ENCODE measurements around the gene FIS1. TPM values are rescaled to one million over a fixed set of nuclear protein-coding genes. Genes with fewer than 3 reads are reported as not detected.
A peak's percentile ranks its signal among the peaks of the same experiment; 100 is the strongest.

The FIS1 gene
- polyA plus RNA-seq, 6 donors from 2014 or later: 221 to 266 (median 244) TPM

DNA sequence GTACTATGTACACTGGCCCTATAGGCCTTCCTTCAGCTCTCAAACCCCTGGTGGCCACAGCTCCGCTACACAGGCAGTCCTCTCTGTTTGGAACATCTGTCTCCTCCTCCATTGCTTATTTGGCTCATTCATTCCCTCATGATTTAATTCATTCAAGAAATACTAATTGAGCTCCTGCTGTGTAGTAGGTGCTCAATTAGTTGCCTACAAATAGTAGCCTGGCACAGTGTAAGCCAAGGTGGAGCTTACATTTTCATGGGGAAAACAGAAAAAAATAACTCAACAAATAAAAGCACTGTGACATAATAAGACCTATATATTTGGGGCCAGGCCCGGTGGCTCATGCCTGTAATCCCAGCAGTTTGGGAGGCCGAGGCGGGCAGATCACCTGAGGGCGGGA lies 3.4 kb upstream of the FIS1 start:
- H3K27ac Mint-ChIP-seq: no peak overlapping the region
- peaks cover 35 to 64% (median 52%) of the 10 kb centered on the region in 3 donors for H3K4me1 Mint-ChIP-seq

DNA sequence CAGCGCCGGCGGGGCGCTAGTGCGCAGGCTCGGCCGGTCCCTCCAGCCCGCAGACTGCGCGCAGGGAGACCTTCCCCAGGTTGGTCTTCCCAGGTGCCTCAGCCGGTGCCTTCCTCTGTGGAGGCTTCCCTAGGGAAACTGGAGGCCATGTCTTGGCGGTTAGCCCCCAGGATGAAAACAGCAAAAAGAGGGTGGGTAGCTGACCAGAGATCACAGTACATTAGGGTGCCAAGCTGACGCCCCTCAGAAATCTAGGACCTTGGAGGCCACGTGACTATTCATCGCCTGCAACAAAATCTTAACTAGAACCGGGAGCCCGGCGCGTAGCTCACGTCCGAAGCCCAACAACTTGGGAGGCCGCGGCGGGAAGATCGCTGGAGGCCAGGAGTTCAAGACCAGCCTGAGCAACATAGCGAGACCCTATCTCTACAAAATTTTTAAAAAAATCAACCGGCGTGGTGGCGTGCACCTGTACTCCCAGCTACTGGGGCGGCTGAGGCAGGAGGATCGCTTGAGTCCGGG lies 327 bp upstream of the FIS1 start:
- Mint-ChIP-seq H3K36me3 (no peaks in the 10 kb centered on the region), H3K27ac (peak overlapping the region in 5 of 6 donors; percentile 89 to 98 (median 95)), H3K4me3 (peak overlapping the region; percentile 92 to 99 (median 98)), H3K27me3 (no peaks in the 10 kb centered on the region), H3K4me1 (peaks cover 31 to 58% (median 33%) of the 10 kb centered on the region in 3 donors), H3K9me3 (no peaks in the 10 kb centered on the region)
- ATAC-seq (ENCODE audit: low read depth in 2 of 2): no peak
- DNase-seq: no peak

More for the DNA sequence above, 3.4 kb upstream of the FIS1 start:
- no peaks in the 10 kb centered on the region for H3K27me3 Mint-ChIP-seq
- DNase-seq (no peak), ATAC-seq (ENCODE audit: low read depth in 2 of 2) (no peak)
- H3K36me3 Mint-ChIP-seq: peaks cover 6% of the 10 kb centered on the region in 2 donors
- H3K9me3 Mint-ChIP-seq: no peaks in the 10 kb centered on the region
- peak overlapping the region in 3 of 8 donors; percentile 15 to 84 (median 56) for H3K4me3 Mint-ChIP-seq

DNA sequence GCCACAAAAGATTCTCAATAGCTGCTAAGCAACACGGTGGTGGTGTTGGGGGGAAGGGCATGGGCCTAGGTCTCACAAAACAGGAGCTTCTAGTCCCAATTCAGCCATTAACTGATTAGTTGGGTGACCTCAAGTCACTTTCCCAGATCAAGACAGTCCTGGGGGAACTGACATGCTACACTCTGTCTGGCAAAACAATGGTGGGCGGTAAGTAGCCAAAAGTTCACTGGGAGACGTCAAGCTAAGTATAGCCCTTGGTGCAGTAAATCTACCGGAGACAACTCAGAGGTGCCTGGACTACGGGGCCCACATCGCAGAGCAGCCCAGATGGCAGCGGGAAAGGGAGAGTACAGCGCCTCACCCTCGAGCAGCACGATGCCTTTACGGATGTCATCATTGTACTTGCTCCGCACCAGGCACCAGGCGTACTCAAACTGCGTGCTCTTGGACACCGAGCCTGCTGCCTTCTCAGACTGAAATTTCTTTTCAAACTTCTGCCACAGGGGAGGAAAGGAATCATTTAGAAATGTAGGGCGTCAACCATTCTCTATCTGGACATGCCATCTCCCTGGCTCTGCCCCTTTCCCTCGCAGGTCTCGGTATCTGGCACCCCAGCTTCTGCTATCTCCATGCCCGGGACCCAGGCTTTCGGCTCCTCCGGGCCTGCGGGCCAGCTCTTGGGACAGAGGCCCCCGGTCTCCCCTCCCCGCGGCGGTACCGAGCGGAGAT lies 1.1 kb downstream of the FIS1 start:
- H3K9me3 Mint-ChIP-seq: no peaks in the 10 kb centered on the region
- no peaks in the 10 kb centered on the region for H3K27me3 Mint-ChIP-seq
- DNase-seq: no peak
- H3K36me3 Mint-ChIP-seq: no peaks in the 10 kb centered on the region
- H3K4me1 Mint-ChIP-seq: peaks cover 26 to 50% (median 28%) of the 10 kb centered on the region in 3 donors
- peak overlapping the region; percentile 92 to 99 (median 98) for H3K4me3 Mint-ChIP-seq
- peak overlapping the region in 5 of 6 donors; percentile 89 to 98 (median 95) for H3K27ac Mint-ChIP-seq
- ATAC-seq (ENCODE audit: low read depth in 2 of 2): no peak

DNA sequence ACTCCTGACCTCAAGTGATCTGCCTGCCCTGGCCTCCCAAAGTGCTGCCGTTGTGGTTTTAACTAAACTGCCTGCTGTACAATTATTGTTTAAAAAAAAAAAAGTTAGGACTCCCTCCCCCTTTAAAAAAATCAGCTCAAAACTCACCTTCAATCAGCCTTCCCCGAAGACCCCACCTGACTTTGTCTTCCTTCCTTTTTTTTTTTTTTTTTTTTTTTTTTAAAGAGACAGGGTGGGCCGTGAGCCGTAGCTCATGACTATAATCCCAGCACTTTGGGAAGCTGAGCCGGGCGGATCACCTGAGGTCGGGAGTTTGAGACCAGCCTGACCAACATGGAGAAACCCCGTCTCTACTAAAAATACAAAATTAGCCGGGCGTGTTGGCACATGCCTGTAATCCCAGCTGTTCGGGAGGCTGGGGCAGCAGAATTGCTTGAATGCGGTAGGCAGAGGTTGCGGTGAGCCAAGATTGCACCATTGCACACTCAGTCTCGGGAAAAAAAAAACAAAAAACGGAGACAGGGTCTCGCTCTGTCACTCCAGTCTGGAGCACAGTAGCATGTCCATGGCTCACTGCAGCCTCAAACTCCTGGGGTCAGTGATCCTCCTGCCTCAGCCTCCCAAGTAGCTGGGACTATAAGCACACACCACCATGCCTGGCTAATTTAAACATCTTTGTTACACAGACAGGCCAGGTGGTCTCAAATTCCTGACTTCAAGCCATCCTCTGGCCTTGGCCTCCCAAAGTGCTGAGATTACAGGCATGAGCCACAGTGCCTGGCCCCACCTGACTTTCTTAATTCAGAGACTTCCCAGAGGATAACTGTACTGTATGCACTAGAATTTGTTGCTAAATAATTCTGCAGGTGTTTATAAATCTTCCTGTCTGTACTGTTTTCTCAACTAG lies 3.2 kb downstream of the FIS1 start:
- ATAC-seq (ENCODE audit: low read depth in 2 of 2) (no peak), DNase-seq (no peak)
- H3K9me3 Mint-ChIP-seq: no peaks in the 10 kb centered on the region
- no peak overlapping the region for H3K27ac Mint-ChIP-seq
- H3K27me3 Mint-ChIP-seq: no peaks in the 10 kb centered on the region
- H3K36me3 Mint-ChIP-seq: no peaks in the 10 kb centered on the region
- H3K4me1 Mint-ChIP-seq: peaks cover 23 to 47% (median 24%) of the 10 kb centered on the region in 3 donors
- peak overlapping the region in 4 of 8 donors; percentile 25 to 52 (median 47) for H3K4me3 Mint-ChIP-seq

DNA sequence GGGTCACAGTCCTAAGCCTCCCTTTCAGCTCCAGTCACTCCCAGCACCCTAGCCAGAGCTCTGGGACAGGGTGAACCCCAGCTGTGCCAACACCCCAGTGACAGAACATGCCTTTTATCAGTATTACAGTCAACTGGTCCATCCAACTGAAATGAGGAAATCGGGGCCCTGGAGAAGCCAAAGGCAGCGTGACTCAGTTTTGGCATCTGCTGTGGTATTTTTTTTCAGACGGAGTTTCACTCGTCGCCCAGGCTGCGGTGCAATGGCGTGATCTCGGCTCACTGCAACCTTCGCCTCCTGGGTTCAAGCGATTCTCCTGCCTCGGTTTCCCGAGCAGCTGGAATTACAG lies 3.9 kb downstream of the FIS1 start:
- DNase-seq (no peak), ATAC-seq (ENCODE audit: low read depth in 2 of 2) (no peak)
- no peaks in the 10 kb centered on the region for H3K9me3 Mint-ChIP-seq
- H3K27ac Mint-ChIP-seq: no peak overlapping the region
- no peaks in the 10 kb centered on the region for H3K27me3 Mint-ChIP-seq
- peaks cover 23 to 47% (median 24%) of the 10 kb centered on the region in 3 donors for H3K4me1 Mint-ChIP-seq
- peak overlapping the region in 1 of 8 donors; percentile 45 for H3K4me3 Mint-ChIP-seq
- H3K36me3 Mint-ChIP-seq: no peaks in the 10 kb centered on the region

DNA sequence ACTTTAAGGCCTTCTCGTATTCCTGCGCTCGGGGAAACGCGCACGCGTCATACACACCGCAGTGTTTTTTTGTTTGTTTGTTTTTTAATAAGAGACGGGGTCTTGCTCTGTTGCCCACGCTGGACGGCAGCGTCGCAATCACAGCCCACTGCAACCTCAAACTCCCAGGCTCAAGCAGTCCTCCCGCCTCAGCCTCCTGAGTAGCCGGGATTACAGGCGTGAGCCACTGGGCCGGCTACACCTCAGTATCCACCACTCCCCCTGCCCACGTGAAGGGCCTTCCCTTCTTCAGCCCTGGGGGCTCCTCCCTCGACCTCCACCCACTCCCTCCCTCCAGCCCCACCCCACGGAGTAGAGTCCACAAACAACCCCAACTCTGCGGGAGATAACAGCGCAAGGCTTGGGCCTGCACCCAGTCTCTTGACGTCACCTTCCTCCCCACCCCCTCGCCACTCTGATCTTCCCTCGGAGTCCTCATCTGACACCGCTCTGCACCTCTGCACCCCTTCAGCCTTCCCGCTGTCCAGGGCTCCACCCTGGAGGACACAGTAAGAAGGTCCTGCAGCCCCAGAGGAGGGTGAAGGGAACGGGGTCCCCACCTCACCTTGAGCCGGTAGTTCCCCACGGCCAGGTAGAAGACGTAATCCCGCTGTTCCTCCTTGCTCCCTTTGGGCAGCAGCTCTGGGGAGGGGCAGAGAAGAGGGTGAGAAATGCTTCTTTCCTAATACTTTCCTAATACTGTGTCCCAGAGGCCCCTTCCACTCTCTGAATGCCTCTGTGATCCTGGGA lies 4.5 kb downstream of the FIS1 start:
- no peak for DNase-seq
- Mint-ChIP-seq H3K36me3 (no peaks in the 10 kb centered on the region), H3K27me3 (no peaks in the 10 kb centered on the region), H3K9me3 (no peaks in the 10 kb centered on the region), H3K4me3 (peak overlapping the region in 1 of 8 donors; percentile 16), H3K4me1 (peaks cover 18 to 42% (median 19%) of the 10 kb centered on the region in 3 donors), H3K27ac (no peak overlapping the region)
- ATAC-seq (ENCODE audit: low read depth in 2 of 2): no peak

DNA sequence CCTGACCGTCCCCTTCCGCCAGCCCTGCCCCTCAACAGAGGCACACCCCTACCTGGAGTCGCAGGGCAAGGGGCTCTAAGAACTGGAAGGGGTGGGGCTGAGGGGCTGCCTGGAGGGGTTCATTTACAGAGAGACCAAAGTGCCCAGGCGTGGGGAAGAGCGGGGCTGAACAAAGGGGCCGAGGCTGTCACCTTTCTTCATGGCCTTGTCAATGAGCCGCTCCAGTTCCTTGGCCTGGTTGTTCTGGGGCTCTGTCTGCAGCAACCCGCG lies 5.0 kb downstream of the FIS1 start:
- ATAC-seq (ENCODE audit: low read depth in 2 of 2) (no peak), DNase-seq (no peak)
- H3K9me3 Mint-ChIP-seq: no peaks in the 10 kb centered on the region
- no peak overlapping the region for H3K4me3 Mint-ChIP-seq
- peaks cover 14 to 36% (median 16%) of the 10 kb centered on the region in 3 donors for H3K4me1 Mint-ChIP-seq
- no peaks in the 10 kb centered on the region for H3K36me3 Mint-ChIP-seq
- no peak overlapping the region for H3K27ac Mint-ChIP-seq
- no peaks in the 10 kb centered on the region for H3K27me3 Mint-ChIP-seq

DNA sequence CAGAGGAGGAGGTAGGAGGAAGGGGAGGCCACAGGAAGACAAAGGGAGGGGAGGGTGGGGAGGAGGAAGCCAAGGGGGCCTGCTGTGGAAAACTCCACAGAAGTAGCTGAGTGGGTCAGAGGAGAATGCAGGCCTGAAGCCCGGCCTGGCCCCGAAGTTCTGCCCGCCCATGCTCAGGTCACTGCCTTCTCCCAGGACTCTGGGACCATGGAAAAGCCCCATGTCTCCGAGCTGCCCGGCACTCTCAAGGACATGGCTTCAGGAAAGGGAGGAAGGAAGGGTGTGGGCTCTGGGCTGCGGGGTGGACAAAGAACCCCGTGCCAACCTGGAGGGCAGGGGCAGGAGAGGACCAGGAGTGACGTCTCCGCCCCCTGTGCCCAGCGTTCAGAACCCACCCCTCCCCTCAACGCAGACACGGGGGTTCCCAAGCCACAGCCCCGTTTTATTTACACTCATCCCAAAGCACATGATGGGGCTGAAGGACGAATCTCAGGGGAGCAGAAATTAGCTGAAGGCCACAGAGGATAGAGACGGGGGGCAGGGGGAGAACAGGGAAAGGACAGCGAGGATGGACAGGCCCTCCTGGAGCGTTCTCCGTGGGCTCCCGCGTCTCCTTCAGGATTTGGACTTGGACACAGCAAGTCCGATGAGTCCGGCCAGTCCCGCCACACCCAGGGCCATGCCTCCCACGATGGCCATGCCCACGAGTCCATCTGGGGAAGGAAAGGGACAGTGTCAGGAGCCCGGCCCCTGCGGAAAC lies 5.5 kb downstream of the FIS1 start:
- ATAC-seq (ENCODE audit: low read depth in 2 of 2) (no peak), DNase-seq (no peak)
- peaks cover 13 to 32% (median 14%) of the 10 kb centered on the region in 3 donors for H3K4me1 Mint-ChIP-seq
- H3K4me3 Mint-ChIP-seq: peak overlapping the region in 1 of 8 donors; percentile 23
- no peaks in the 10 kb centered on the region for H3K36me3 Mint-ChIP-seq
- peak overlapping the region in 1 of 6 donors; percentile 67 for H3K27ac Mint-ChIP-seq
- no peaks in the 10 kb centered on the region for H3K9me3 Mint-ChIP-seq
- H3K27me3 Mint-ChIP-seq: no peaks in the 10 kb centered on the region

DNA sequence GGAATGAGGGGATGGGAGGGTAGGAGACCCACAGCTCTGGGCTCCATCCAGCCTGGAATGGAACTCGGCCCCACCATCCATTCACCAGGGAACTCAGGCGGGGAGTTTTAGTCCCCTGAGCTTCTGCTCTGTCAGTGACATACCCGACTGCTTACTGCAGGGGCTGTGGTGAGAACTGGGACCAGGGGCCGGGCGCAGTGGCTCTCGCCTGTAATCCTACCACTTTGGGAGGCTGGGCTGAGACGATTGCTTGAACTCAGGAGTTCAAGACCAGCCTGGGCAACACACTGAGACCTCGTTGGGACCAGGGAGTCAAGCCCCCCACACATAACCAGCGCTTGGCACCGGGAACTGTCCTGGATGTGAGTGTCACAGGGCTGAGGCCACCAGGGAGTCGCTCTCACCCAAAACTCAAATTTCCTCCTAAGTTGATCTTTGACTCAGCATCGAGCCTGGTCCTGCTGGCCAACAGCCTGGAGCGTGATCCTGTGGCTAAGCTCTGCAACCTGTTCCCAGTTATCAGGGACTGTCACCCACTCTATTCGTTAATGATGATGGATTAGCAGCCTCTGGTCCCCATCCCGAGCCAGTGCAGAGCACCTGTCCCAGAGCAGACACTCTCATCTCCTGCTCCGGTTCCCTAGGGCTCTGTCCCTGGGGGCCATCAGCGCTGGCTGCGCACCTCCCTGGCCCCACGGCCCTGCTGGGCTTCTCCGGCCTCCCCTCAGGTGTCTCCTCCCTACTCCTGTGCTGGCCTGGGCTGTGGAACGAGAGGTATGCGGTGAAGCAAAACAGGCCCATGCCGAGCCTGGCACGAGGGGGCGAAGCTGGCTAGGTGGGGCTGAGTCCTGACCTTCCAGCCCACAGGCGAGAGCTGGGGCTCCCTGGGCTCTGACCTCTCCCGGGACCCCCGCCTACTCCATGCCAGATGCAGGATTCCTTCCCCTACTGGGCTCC lies 6.4 kb downstream of the FIS1 start:
- Mint-ChIP-seq H3K4me3 (peak overlapping the region in 1 of 8 donors; percentile 23), H3K9me3 (no peaks in the 10 kb centered on the region), H3K4me1 (peaks cover 6 to 26% (median 14%) of the 10 kb centered on the region in 3 donors), H3K36me3 (no peaks in the 10 kb centered on the region), H3K27me3 (no peaks in the 10 kb centered on the region), H3K27ac (peak overlapping the region in 1 of 6 donors; percentile 59)
- DNase-seq (no peak), ATAC-seq (ENCODE audit: low read depth in 2 of 2) (no peak)

DNA sequence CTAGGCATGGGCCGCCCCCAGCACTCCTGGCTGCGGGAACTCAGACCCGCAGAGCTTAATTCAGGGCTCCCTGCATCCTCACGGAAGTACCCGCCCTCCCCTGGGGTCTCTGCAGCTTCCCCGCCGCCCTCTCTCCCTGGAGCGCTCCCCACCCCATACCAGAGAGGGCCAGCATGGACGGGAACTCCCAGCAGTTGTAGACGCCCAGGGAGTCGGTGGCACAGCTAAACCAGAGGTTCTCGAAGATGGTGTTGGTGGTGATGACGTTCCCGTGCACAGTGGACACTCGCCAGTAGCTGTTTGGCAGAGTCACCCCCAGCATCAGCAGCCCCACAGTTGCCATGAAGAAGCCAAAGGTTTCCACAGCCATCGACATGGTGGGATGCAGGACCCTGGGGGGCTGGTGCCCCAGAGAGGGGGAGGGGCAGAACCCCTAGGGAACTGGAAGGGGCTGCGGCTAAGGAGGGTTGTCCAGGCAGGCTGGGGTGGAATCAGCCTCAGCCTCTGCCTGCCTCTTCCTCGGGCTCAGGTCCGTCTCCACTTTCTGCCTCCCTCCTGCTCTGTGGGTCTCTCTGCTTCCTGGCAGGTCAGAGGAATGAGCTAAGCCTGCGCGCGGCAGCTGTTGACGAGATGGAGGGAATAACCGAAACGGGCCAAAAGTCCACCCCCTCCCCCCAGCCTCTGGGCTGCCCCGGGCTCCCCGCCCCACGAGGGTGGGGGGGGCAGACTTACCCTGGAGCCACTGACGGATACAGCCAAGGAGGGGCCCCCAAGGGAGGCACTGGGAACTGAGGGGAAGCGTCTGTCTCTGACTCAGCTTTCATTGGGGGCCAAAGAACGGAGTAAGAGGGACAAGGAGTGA lies 7.4 kb downstream of the FIS1 start, which contains the start of gene CLDN15:
TSS of gene CLDN15 (minus strand) at position 597 of the 862 bp plus-strand sequence. CDS start at position 376, 221 bp downstream.
- no peaks in the 10 kb centered on the region for H3K27me3 Mint-ChIP-seq
- H3K4me1 Mint-ChIP-seq: peaks cover 6 to 21% (median 14%) of the 10 kb centered on the region in 3 donors
- ATAC-seq (ENCODE audit: low read depth in 2 of 2) (peak; percentile 20 to 36), DNase-seq (no peak)
- H3K4me3 Mint-ChIP-seq: no peak within 1 kb of the TSS
- H3K36me3 Mint-ChIP-seq: no peaks in the 10 kb centered on the region
- peak within 1 kb of the TSS in 3 of 6 donors; percentile 43 to 59 (median 50) for H3K27ac Mint-ChIP-seq
- H3K9me3 Mint-ChIP-seq: no peaks in the 10 kb centered on the region

DNA sequence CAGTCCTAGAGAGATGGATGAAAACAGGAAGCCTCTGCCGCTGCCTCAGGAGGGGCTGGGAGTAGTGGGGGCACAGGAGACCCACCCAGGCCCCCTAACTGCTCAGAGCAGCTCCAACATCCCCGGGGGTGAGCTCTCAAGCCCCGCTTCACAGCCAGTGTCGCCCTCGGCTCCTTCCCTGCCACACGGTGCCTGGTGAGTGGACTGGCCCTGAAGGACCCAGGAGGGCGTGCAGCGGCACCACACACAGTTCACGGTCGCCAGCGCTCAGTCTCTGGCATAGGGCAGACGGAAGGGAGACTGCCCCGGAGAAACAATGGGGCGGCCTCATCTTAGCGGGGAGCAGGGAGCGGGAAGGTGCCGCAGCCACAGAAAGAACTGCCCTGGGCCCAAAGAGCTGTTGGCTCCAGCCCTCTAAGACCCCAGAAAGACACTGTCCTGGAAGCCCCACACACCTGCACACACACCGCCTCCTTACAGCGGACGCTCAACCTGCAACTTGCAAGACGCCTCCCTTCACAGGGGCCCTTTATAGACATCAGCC lies 8.5 kb downstream of the FIS1 start:
- Mint-ChIP-seq H3K36me3 (no peaks in the 10 kb centered on the region), H3K4me3 (peak overlapping the region in 1 of 8 donors; percentile 42), H3K27me3 (no peaks in the 10 kb centered on the region), H3K27ac (peak overlapping the region in 2 of 6 donors; percentile 20 to 49), H3K4me1 (peaks cover 6 to 15% (median 14%) of the 10 kb centered on the region in 3 donors), H3K9me3 (no peaks in the 10 kb centered on the region)
- ATAC-seq (ENCODE audit: low read depth in 2 of 2): no peak
- DNase-seq: no peak

All from naive B cell (primary cell).